GM12891 (cell line): ENCODE measurements around the gene SH2B2.

Experiments
- PAX5 ChIP-seq: IDR thresholded peaks from 2 replicates; pipeline ENCODE4 v1.6.1; 2011; ENCODE audit warnings: low read length, moderate library complexity, mild to moderate bottlenecking; ENCODE audit not compliant: insufficient read depth, severe bottlenecking
- POLR2A ChIP-seq: IDR thresholded peaks from 2 replicates; pipeline ENCODE4 v1.6.1; 2011; ENCODE audit warnings: low read depth, low read length, control low read depth
- POLR2AphosphoS5 ChIP-seq: IDR thresholded peaks from 2 replicates; pipeline ENCODE4 v1.6.1; 2011; ENCODE audit warnings: low read depth, low read length, control low read depth
- SPI1 ChIP-seq: IDR thresholded peaks from 2 replicates; pipeline ENCODE4 v1.6.1; 2011; ENCODE audit warnings: low read depth, low read length, control low read depth
- TAF1 ChIP-seq: IDR thresholded peaks from 2 replicates; pipeline ENCODE4 v1.6.1; 2011; ENCODE audit warnings: low read depth, low read length, control low read depth

DNA sequence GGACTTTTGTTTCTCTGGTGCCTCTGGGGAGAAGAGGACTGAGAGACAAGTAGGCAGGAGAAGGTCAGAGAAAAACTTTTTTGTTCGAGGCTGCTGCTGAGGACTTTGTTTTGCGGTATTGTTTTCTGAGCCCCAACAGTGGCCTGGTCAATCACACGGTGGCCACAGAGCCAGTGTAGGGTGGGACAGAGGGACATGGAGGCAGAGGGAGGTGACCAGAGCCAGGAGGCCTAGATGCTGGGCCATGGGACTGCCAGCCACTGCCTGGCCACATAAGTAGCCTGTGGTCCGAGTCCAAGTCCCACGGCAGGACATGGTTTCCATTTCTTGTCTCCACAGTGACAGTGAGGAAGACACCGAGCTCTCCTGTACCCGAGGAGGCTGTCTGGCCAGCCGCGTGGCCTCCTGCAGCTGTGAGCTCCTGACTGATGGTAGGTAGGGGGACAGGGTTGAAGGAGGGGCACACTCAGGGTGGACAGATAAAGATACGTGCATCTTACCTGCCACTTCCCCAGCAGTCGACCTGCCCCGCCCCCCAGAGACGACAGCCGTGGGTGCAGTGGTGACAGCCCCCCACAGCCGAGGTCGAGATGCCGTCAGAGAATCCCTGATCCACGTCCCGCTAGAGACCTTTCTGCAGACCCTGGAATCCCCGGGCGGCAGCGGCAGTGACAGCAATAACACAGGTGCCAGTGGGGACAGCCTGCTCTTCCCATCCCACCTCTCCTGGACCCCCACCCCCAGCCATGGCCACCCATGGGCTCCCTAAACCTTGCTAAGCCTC is 27.5 kb downstream of the SH2B2 start:
- TF ChIP-seq POLR2A (no peak), SPI1 (no peak), POLR2AphosphoS5 (no peak), TAF1 (no peak), PAX5 (no peak)
